Measurements from ENCODE around the gene ACTR3.

Gene ACTR3

GRCh38 chr2:114005110-114005783 is 115.4 kb downstream of the ACTR3 start:
- no peak for DNase-seq (ENCODE audit: low read depth)

GRCh38 chr2:114006460-114006859 is 116.6 kb downstream of the ACTR3 start:
- no peak for DNase-seq (ENCODE audit: low read depth)

- no peak for DNase-seq (ENCODE audit: low read depth)
These were observed 117.5 kb downstream of the ACTR3 start for GRCh38 chr2:114007436-114007835.

- DNase-seq (ENCODE audit: low read depth), result no peak
These were observed 118.8 kb downstream of the ACTR3 start for GRCh38 chr2:114008720-114009119.

GRCh38 chr2:114009205-114009944 is 119.5 kb downstream of the ACTR3 start:
- no peak for DNase-seq (ENCODE audit: low read depth)

GRCh38 chr2:114010001-114010400 is 120.1 kb downstream of the ACTR3 start:
- no peak for DNase-seq (ENCODE audit: low read depth)

GRCh38 chr2:114011713-114012112 is 121.8 kb downstream of the ACTR3 start:
- DNase-seq (ENCODE audit: low read depth), result no peak

Measured in stimulated activated CD8-positive, alpha-beta memory T cell treated with anti-CD3 and anti-CD28 coated beads, Interleukin-12 subunit alpha, Interleukin-12 subunit beta, amount 100 ng/mL, for 4 hours (primary cell).